HG03196 (cell line): ENCODE results near the gene APOBEC3A.
"Not testable (repeated sequence)": the region's sequence is repeated elsewhere in the genome, so short reads cannot be mapped to it uniquely, and the experiment has no call there.

ENCODE experiments used
- ATAC-seq: cut with Tn5 transposase; IDR thresholded peaks from one replicate; pipeline ENCODE4 v1.9.1; 2021; ENCODE audit not compliant: unreplicated experiment

The APOBEC3A gene

GRCh38 chr22:38942702-38943101 is 14.7 kb upstream of the APOBEC3A start:
- no peak for ATAC-seq

DNA sequence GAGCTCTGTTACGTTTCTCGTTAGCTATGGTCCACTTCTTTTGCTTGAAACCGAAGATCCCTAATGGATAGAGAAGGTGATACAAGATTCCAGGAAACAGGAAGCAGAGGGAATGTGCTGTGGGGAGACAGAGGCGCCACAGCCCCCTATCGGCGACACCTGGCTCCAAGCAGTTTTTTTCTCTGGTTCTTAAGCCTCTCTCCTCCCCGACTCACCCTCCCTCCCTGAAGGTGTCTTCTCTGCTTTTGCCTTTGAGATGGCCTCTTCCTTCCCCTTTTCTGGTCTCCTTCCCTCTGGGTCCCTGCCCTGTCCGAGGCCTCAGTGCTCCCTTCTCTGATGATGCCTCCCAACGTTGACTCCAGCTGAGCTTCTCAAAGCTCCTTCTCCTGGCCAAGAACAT is 14.2 kb upstream of the APOBEC3A start:
- no peak for ATAC-seq

- no peak for ATAC-seq
Measured at GRCh38 chr22:38943882-38944281, 13.5 kb upstream of the APOBEC3A start.

DNA sequence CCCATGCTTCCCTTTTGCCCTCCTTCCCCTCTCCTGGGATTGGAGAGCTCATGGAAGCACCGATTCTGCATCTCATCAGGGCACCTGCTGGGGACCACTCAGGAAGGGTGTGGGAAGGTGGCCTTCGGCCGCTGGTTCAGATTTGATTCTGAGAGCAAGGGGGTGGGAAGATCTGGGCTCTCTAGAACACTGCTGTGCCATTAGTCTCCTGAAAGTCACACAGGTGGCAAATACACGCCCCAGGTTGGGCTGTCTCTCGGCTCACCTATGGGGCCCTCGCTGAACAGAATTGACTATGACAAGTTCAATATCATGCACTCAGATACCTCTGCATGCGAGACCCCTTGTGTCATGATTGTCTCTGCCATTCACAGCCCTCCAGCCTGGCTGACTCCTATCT is 12.8 kb upstream of the APOBEC3A start:
- no peak for ATAC-seq

GRCh38 chr22:38945706-38946338 is 11.6 kb upstream of the APOBEC3A start:
- not testable (repeated sequence) for ATAC-seq

GRCh38 chr22:38946771-38947170 is 10.6 kb upstream of the APOBEC3A start:
- ATAC-seq = no peak

DNA sequence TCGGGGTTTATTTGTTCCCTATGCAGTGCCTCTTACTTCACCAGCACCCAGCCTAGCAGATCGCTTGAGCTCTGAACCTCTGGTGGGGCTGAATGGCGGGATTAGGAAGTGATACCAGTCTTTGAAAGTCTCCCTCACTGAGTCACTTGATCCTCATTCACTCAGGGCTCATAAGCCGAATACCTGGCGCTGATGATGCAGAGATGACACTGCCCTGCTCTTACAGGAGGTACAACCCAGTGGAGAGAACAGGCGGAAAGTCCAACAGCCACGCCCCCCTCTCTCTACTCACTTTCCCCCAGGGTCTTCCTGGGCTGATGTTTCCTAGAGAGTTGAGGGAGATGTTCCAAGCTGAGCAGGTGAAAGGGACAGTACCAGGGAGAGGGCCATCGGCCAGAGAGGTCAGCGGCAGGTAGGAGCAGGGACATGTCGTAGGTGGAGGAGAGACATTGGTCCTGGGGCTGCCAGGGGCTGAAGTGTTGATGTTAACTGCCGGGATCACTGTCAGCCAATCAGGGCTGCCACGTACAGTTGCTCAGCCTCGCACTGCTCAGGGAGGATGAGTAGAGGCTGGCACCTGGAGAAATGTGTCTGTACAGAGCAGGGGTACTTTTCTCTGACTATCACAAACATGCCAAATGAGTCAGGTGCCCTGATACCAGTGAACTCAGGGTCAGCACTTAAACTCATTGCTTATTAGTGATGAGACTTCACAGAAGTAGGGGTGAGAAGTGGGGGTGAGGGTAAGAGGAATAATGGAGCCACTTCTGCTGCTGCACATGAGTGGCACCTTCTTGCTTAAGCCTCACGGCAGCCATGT is 9.9 kb upstream of the APOBEC3A start:
- no peak for ATAC-seq

- ATAC-seq = no peak
Measured at GRCh38 chr22:38948181-38948940, 9.0 kb upstream of the APOBEC3A start.

GRCh38 chr22:38949889-38950405 is 7.5 kb upstream of the APOBEC3A start:
- no peak for ATAC-seq

DNA sequence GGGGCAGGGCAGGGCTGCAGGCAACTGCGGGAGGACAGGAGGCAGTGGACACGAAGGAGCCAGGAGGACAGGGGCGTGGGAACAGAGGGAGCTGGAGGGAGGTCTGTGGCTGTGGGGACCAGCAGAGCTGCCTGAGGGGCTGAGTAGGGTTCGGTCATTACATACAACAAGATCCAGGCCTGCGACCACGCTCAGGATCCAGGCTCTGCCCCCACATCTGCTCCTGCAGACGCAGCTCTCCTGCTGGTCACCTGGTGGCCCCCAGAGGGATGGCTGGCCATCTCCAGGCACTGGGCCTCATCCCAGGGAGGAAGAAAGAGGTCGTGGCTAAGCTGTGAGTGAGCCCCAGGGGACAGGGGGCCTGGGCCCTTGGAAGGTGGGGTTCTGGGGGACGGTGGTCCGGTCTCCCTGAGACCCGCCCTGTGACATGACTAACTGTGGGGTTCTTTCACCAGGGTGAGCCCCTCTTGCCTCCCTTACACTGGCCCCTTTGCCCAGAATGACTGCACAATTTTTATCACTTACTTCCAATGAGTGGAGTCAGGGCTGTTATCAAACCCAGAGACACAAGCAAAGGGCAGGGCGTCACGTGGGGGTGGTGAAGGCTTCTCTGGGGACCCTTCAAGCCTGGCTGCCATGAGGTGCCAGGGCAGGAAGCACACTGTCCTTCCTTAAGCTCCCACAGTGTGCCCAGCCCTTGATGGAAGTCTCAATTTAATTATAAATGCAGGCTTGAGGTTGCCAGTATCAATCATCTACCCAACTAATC is 6.7 kb upstream of the APOBEC3A start:
- no peak for ATAC-seq

- no peak for ATAC-seq
Measured at GRCh38 chr22:38951734-38952133, 5.7 kb upstream of the APOBEC3A start.

DNA sequence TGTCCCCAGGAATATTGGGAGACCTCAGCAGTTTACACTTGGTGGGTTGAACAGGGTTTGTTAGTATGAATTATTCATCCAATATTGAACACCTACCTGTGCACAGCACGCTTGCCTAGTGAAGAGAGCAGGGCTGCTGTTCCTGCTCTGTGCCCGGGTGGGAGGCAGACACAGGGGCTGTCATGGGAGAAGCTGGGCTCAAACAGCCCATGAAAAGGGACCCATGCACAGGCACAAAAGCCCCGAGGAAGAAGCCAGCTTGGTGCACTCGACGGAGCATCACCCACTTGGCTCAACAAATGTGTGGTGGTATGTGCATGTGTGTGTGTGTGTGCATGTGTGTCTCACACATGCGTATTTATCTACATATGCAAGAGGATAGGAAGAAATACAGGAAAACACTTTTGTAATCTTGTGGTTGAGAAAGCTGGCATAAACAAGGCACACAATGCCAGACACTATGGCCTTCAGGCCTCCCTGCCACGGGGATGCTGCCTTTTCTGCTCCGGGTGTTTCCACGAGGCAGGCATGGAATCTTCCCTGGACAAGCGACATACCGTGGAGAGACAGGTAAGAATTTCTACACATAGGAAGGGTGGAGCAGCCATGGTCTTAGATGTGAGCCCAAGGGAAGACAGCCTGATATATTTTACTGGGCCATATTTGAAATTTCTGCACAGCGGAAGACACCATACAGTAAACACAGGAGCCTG is 5.0 kb upstream of the APOBEC3A start:
- ATAC-seq = no peak

- ATAC-seq = no peak
Measured at GRCh38 chr22:38953091-38953490, 4.3 kb upstream of the APOBEC3A start.

DNA sequence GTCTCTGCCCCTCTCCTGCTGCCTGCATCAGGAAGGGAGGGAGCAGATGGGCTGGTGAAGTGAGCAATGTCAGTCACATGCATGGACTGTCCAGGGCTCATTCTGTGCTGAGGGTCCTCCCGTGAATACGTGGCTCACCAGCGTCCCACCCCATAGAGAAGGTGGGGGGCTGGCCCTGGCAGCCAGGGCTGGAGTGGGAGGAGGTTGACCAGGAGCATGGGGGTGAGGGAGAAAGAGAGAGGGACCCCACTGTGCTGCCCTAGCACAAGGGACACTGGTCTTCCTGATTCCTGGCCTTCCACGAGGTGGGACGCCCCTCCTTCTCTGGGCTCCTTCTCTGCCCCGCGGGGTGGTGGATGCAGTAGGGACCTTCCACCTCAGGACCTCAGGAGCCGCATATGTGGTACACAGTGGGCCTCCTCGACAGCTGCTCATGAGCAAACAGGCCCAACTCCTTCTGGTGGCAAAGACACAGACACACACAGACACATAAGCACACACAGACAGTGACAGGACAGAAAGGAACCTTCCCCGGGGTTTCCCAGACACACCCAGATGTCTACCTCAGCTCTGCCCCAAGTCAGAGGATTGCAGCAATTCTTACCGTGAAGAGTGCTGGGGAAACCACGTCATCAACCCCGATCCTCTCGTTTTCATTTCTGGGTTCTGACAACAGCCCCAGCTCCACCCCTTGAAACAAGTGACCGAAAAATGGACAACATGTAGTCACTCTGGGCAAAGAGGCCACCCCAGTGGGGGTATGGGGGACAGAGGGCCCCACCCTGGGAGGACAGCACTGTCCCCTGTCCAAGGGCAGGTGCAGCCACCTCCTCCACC is 3.6 kb upstream of the APOBEC3A start:
- peak; percentile 68 for ATAC-seq

GRCh38 chr22:38954414-38955043 is 2.9 kb upstream of the APOBEC3A start:
- ATAC-seq = no peak

DNA sequence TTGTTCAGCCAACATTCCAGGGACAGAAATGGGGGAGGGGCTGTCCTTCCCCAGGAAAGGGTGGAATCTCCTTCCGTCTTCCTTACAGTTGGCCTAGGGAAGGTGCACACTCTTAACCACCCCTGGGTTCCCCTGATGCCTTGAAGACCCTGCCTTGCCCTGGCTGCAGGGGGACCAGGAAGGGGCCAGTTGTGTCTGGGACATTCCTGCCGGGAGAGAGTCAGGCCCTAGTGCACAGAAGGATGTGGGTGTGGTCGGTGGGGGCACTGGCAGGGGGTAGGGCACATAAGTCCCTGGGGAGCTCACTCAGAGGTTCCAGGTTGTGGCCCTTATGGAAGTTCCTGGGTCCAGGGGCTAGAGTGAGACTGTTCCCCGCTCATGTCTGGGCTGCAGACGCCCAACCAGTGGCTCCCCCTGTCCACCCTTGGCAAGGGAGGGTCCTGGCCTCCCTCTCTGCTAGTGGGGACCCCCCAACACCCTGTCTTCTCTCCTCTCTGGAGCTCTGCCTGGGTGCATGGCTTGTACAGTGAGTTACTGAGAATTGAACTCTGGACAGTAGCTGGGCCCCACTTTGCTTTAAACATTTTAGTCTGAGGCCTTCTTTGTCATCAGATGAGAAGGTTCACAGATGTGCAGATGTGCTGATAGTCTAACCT is 2.0 kb upstream of the APOBEC3A start:
- ATAC-seq = no peak

GRCh38 chr22:38955926-38956325 is 1.5 kb upstream of the APOBEC3A start:
- ATAC-seq = no peak

GRCh38 chr22:38956551-38956950 is 858 bp upstream of the APOBEC3A start:
- no peak for ATAC-seq
